Activated CD4-positive, alpha-beta T cell treated with anti-CD3 and anti-CD28 coated beads, Interleukin-2, amount 50 U/mL, for 16 hours (primary cell): ENCODE measurements around the gene FAM25A.

Experiments
- DNase-seq: peaks from one replicate; pipeline ENCODE4 v3.0.0-alpha.2; 2020

FAM25A gene

DNA sequence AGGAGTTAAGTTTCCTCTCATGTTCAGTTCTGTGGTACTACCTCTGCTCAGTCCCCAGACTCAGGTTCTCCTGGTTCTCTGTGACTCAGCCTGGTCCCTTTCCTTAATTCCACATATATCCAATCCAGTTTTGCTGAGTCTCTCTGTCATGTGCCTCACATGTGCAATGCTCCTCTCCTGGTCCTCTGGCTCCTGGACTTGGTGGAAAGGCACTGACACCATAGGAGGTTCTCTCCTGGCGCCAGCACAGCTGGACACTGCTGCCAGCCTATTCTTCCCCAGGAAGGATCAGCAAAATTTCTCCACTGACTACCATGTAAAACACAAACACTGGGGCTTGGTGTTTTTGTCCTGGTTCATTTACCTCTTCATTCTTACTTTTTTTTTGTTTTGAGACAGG is 46.8 kb downstream of the FAM25A start:
- no peak for DNase-seq

DNA sequence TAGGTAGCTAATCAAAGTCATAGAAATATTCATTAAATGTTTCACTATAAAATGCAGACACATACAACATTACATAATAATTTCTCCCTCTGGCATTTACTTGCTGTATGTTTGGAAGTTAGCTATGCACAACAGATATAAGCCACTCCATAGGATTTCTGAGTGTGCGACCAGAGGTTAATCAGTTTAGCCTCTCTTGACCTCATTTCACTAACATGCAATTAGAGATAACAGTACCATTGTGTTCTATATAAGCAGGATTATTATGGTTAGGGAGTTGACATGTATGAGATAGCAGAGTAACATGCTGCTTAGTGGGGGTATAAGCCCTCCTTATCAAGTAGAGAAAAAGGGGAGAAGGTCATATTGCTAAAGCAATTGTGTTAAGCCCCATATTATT is 48.2 kb downstream of the FAM25A start:
- no peak for DNase-seq

DNA sequence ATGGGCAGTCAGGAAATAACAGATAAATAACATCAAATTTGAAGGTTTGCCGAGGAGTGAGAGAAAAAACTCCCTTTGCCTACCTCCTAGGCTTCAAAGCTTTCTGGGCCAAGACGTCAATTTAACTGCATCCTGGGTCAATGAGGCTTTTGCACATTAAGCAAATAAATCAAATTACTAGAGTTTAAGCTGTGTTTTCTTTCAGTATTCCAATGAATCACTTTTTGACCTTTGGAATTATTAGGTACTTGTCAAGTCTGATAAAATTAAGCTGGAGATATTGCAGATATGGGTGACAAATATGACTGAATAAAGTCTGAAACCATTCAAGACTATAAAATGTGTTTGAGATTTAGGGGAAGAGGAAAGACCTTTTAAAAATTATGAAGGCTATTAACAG is 52.4 kb downstream of the FAM25A start:
- DNase-seq = no peak
